HepG2 (cell line): Measurements from ENCODE around the gene DLG5. TPM values are rescaled to one million over a fixed set of nuclear protein-coding genes. Genes with fewer than 3 reads are reported as not detected.

Experiments
- ATAC-seq: fragments of 200-7000 bp; cut with Tn5 transposase; 3 replicates; pipeline ENCODE4 v1.9.1; 2020; ENCODE audit warnings: mild to moderate bottlenecking, moderate library complexity
- BruUV-seq: library from RNA; stranded (reverse); fragments of 400-500 nt; replicated peaks from 2 replicates; lab custom pipeline; 2021; lab: Mats Ljungman, UMichigan
- CTCF ChIA-PET: fragments of 300-600 bp; formaldehyde crosslinking; extraction: SDS; loops from one replicate; lab custom pipeline; 2021; ENCODE audit warnings: low total read pairs, inconsistent platforms, low intra/inter-chr PET ratio; lab: Yijun Ruan, JAX
- POLR2A ChIA-PET: fragments of 350-600 bp; sonication (Branson Sonifier 250); formaldehyde crosslinking; loops from one replicate; lab custom pipeline; 2020; ENCODE audit warnings: antibody characterized with exemption, inconsistent platforms; lab: Yijun Ruan, JAX
- DNase-seq: peaks from one replicate; pipeline ENCODE4 v3.0.0-alpha.2; 2015; ENCODE audit warnings: low spot score
- FAIRE-seq: peaks from 3 replicates; lab custom pipeline; 2011; peaks lifted over from hg19 to GRCh38; lab: Jason Lieb, UNC
- H2AFZ ChIP-seq: one replicate; pipeline ENCODE4 v1.6.1; 2011; ENCODE audit warnings: low read length, inconsistent platforms
- H3K27ac ChIP-seq: fragments of 300-600 bp; 3 replicates; pipeline ENCODE4 v1.8.0; 2011; ENCODE audit warnings: mixed run types, mild to moderate bottlenecking, mixed read lengths, low read length, inconsistent platforms; ENCODE audit not compliant: insufficient read depth; ENCODE audit errors: extremely low read length
- H3K27me3 ChIP-seq, 2 experiments: fragments of 200-600 bp in 1 of 2; 2 replicates in 1 of 2; 3 replicates in 1 of 2; pipeline versions ENCODE4 v1.6.0 to v1.8.0; 2011; ENCODE audit warnings: low read length in 2 of 2, mild to moderate bottlenecking in 2 of 2, moderate library complexity in 2 of 2, inconsistent platforms in 1 of 2; ENCODE audit not compliant: insufficient read depth in 2 of 2, control insufficient read depth in 1 of 2
- H3K36me3 ChIP-seq, 2 experiments: fragments of 200-600 bp in 1 of 2; replicated peaks in 1 of 2; 2 replicates in 1 of 2; 3 replicates in 1 of 2; pipeline versions ENCODE4 v1.5.1 to v1.8.0; 2011; ENCODE audit warnings: low read length in 2 of 2, inconsistent platforms in 1 of 2; ENCODE audit not compliant: insufficient read depth in 2 of 2, control insufficient read depth in 1 of 2
- H3K4me1 ChIP-seq: 2 replicates; pipeline ENCODE4 v1.5.1; 2012; ENCODE audit warnings: low read length, inconsistent platforms; ENCODE audit not compliant: insufficient read depth
- H3K4me2 ChIP-seq: 2 replicates; pipeline ENCODE4 v1.6.0; 2011; ENCODE audit warnings: low read depth, low read length, inconsistent platforms
- H3K4me3 ChIP-seq, 3 experiments: fragments of 200-600 bp in 1 of 3; sonication (generic), shearing (Covaris generic) in 1 of 3; replicated peaks in 1 of 3; 2 replicates each; pipeline ENCODE4 v1.5.1; 2011 to 2016; ENCODE audit warnings: low read length in 3 of 3, inconsistent platforms in 2 of 3, low read depth in 2 of 3, mild to moderate bottlenecking in 2 of 3, control low read depth in 1 of 3, mixed read lengths in 1 of 3; ENCODE audit not compliant: insufficient read depth in 1 of 3
- H3K79me2 ChIP-seq: one replicate; pipeline ENCODE4 v1.6.1; 2011; ENCODE audit warnings: low read length, inconsistent platforms; ENCODE audit not compliant: insufficient read depth
- H3K9ac ChIP-seq: 2 replicates; pipeline ENCODE4 v1.6.0; 2011; ENCODE audit warnings: mild to moderate bottlenecking, low read depth, low read length, inconsistent platforms; ENCODE audit not compliant: insufficient read depth
- H3K9me3 ChIP-seq: 2 replicates; pipeline ENCODE4 v1.5.1; 2012; ENCODE audit warnings: mild to moderate bottlenecking, low read length
- H4K20me1 ChIP-seq: 2 replicates; pipeline ENCODE4 v1.6.0; 2011; ENCODE audit warnings: inconsistent platforms, mild to moderate bottlenecking, low read length, moderate library complexity; ENCODE audit not compliant: insufficient read depth
- GATAD1 ChIP-seq: IDR thresholded peaks from 2 replicates; pipeline ENCODE4 v1.6.1; 2016; ENCODE audit warnings: missing genetic modification reagents, missing compliant biosample characterization
- HDAC2 ChIP-seq: sonication (generic); formaldehyde crosslinking; IDR thresholded peaks from 2 replicates; pipeline ENCODE4 v1.4.0; 2020; ENCODE audit warnings: missing genetic modification reagents
- HOXD1 ChIP-seq: sonication (generic); formaldehyde crosslinking; IDR thresholded peaks from 2 replicates; pipeline ENCODE4 v1.5.0; 2020; ENCODE audit warnings: missing genetic modification reagents
- MBNL3 ChIP-seq: fragments of 250-450 bp; sonication (Bioruptor Pico); conservative IDR thresholded peaks from 2 replicates; pipeline ENCODE4 v1.8.0; 2022; ENCODE audit warnings: mild to moderate bottlenecking, inconsistent platforms
- TBX3 ChIP-seq: fragments of 450-650 bp; IDR thresholded peaks from 2 replicates; pipeline ENCODE4 v1.6.1; 2017; ENCODE audit warnings: antibody characterized with exemption, mild to moderate bottlenecking, inconsistent platforms, borderline replicate concordance
- TOPORS ChIP-seq: sonication (generic); formaldehyde crosslinking; IDR thresholded peaks from 2 replicates; pipeline ENCODE4 v1.8.0; 2023; ENCODE audit warnings: mild to moderate bottlenecking, missing genetic modification reagents
- ZBTB42 ChIP-seq: sonication (generic); formaldehyde crosslinking; IDR thresholded peaks from 2 replicates; pipeline ENCODE4 v1.5.0; 2020; ENCODE audit warnings: mild to moderate bottlenecking, missing genetic modification reagents
- ZFP36 ChIP-seq: fragments of 150-350 bp; IDR thresholded peaks from 2 replicates; pipeline ENCODE4 v1.6.1; 2018; ENCODE audit warnings: borderline replicate concordance, low read length, low read depth; ENCODE audit not compliant: partially characterized antibody
- ZFP37 ChIP-seq: sonication (generic); formaldehyde crosslinking; IDR thresholded peaks from 2 replicates; pipeline ENCODE4 v1.4.0; 2020; ENCODE audit warnings: missing genetic modification reagents, borderline replicate concordance
- ZNF224 ChIP-seq: sonication (generic); formaldehyde crosslinking; IDR thresholded peaks from 2 replicates; pipeline ENCODE4 v1.5.0; 2020; ENCODE audit warnings: mild to moderate bottlenecking, missing genetic modification reagents
- ZNF24 ChIP-seq: fragments of 450-650 bp; IDR thresholded peaks from 2 replicates; pipeline ENCODE4 v1.6.1; 2017; ENCODE audit warnings: antibody characterized with exemption, mild to moderate bottlenecking
- ZNF569 ChIP-seq: sonication (generic); formaldehyde crosslinking; IDR thresholded peaks from 2 replicates; pipeline ENCODE4 v1.5.0; 2020; ENCODE audit warnings: mild to moderate bottlenecking, missing genetic modification reagents, moderate library complexity, borderline replicate concordance
- ZNF816 ChIP-seq: sonication (generic); formaldehyde crosslinking; IDR thresholded peaks from 2 replicates; pipeline ENCODE4 v1.8.0; 2022; ENCODE audit warnings: missing genetic modification reagents, mild to moderate bottlenecking, borderline replicate concordance
- WGBS: methylation state at CpG from one replicate; pipeline ENCODE4 v1.1.6; 2017; ENCODE audit warnings: low lambda C conversion rate; 5-methylcytosine and 5-hydroxymethylcytosine counted together
- in situ Hi-C: cut with HindIII; loops from 2 replicates; pipeline ENCODE4 v1.10.0; 2017; ENCODE audit warnings: low pct_unique_long_range_greater_than_20kb; ENCODE audit not compliant: extremely low pct_ligation_motif_present
- intact Hi-C: fragments of 100-400 bp; cut with micrococcal nuclease; formaldehyde crosslinking; loops from one replicate; pipeline ENCODE4 v1.10.0; 2022; ENCODE audit not compliant: unreplicated experiment
- polyA plus RNA-seq, 8 experiments: library from polyadenylated mRNA; depleted of rRNA in 3 of 8; stranded (reverse) in 7 of 8; unstranded in 1 of 8; fragments of >200 nt; fragmentation: Illumina TruSeq in 4 of 8; extraction: Trizol in 4 of 8; gene quantifications; 2 replicates each; pipeline versions ENCODE4 v1.2.1 to v1.2.3, GENCODE V29; 2011 to 2016; ENCODE audit warnings: low read depth in 4 of 8, missing spikeins in 1 of 8, mixed read lengths in 1 of 8; ENCODE audit not compliant: insufficient read depth in 1 of 8
- total RNA-seq, 5 experiments: library from RNA; depleted of rRNA; stranded (reverse); fragments of >200 nt; fragmentation: Illumina TruSeq; extraction: Trizol; gene quantifications; 2 replicates each; pipeline ENCODE4 v1.2.3, GENCODE V29; 2016; ENCODE audit warnings: low read depth in 1 of 5
- TF ChIP-seq, protein P1 (sequence below): sonication (generic); formaldehyde crosslinking; IDR thresholded peaks from 2 replicates; pipeline ENCODE4 v1.4.0; 2020; ENCODE audit warnings: missing genetic modification reagents
- TF ChIP-seq, protein P2 (sequence below): sonication (generic); formaldehyde crosslinking; IDR thresholded peaks from 2 replicates; pipeline ENCODE4 v1.8.0; 2022; ENCODE audit warnings: mild to moderate bottlenecking, missing genetic modification reagents; ENCODE audit not compliant: insufficient replicate concordance
- TF ChIP-seq, protein P3 (sequence below): sonication (generic); formaldehyde crosslinking; IDR thresholded peaks from 2 replicates; pipeline ENCODE4 v1.4.0; 2020; ENCODE audit warnings: missing genetic modification reagents
- TF ChIP-seq, protein P4 (sequence below): sonication (generic); formaldehyde crosslinking; IDR thresholded peaks from 2 replicates; pipeline ENCODE4 v1.4.0; 2020; ENCODE audit warnings: missing genetic modification reagents

The DLG5 gene
- total and polyA plus RNA-seq, 2 of the 13 experiments (the other 11 are each of a cell fraction or from before 2014, with no cell fraction given), result 15.5 to 18.2 TPM

DNA sequence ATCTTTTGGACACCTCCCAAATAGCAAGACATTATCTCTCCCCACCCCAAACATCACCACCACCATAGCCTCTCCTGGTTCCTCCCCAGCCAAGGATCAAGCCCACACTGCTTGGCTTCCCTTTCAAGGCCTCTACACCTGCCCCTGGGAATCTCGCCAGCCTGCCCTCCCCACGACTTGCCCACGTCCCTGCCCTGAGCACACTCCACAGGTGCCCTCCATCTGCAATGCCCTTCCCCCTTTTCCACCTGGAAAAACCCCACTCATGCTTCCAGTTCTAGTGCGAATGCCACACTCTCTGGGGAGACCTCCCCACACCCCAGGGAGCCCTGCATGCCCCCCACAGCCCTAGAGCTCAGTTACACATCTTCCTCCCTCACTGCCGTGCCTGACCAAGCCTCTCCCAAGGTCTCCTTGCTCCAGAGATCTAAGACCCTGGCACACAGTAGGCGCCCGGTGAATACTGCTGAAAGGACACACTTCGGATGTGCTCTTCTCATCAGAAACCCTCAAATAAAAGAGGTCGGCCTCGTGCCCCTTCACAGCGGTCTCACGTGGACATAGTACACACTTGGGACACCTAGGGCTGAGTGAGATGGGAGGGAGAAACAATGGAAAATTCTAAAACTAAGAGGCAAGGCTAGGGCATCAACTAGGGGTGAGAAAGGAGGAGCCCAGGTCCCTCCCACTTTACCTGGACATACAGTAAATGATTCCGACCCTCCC is 91.4 kb downstream of the DLG5 start:
- Histone ChIP-seq H3K9me3 (no peaks in the 10 kb centered on the region), H3K9ac (no peak overlapping the region), H3K79me2 (no peaks in the 10 kb centered on the region), H3K36me3 (peaks cover 40 to 63% of the 10 kb centered on the region in 2 experiments; a peak in 4 of 5 replicates), H3K4me2 (no peak overlapping the region), H3K27me3 (no peaks in the 10 kb centered on the region), H4K20me1 (no peaks in the 10 kb centered on the region), H2AFZ (no peak overlapping the region), H3K4me1 (no peaks in the 10 kb centered on the region), H3K4me3 (no peak overlapping the region), H3K27ac (no peak overlapping the region)
- FAIRE-seq, result no peak
- no peak for DNase-seq
- intact Hi-C loops (no loop called here), in situ Hi-C loops (no loop called here)
- ATAC-seq, result no peak
- ChIA-PET POLR2A (no interaction called here), CTCF (no interaction called here)
- WGBS, result 96% methylated on average over 12 of the region's 13 CpGs
- BruUV-seq, result no TSS peak
- TF ChIP-seq MBNL3 (no peak), ZBTB42 (CRISPR knock-in tag) (no peak), ZFP36 (no peak), HDAC2 (CRISPR knock-in tag) (no peak), ZNF224 (CRISPR knock-in tag) (no peak), GATAD1 (CRISPR knock-in tag) (no peak), ZNF816 (CRISPR knock-in tag) (no peak), HOXD1 (CRISPR knock-in tag) (no peak), TOPORS (CRISPR knock-in tag) (no peak), ZNF24 (no peak), TBX3 (no peak), ZFP37 (CRISPR knock-in tag) (no peak), ZNF569 (CRISPR knock-in tag) (no peak)
- TF ChIP-seq, protein P1, sequence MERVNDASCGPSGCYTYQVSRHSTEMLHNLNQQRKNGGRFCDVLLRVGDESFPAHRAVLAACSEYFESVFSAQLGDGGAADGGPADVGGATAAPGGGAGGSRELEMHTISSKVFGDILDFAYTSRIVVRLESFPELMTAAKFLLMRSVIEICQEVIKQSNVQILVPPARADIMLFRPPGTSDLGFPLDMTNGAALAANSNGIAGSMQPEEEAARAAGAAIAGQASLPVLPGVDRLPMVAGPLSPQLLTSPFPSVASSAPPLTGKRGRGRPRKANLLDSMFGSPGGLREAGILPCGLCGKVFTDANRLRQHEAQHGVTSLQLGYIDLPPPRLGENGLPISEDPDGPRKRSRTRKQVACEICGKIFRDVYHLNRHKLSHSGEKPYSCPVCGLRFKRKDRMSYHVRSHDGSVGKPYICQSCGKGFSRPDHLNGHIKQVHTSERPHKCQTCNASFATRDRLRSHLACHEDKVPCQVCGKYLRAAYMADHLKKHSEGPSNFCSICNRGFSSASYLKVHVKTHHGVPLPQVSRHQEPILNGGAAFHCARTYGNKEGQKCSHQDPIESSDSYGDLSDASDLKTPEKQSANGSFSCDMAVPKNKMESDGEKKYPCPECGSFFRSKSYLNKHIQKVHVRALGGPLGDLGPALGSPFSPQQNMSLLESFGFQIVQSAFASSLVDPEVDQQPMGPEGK (CRISPR knock-in tag), result no peak
- TF ChIP-seq, protein P2, sequence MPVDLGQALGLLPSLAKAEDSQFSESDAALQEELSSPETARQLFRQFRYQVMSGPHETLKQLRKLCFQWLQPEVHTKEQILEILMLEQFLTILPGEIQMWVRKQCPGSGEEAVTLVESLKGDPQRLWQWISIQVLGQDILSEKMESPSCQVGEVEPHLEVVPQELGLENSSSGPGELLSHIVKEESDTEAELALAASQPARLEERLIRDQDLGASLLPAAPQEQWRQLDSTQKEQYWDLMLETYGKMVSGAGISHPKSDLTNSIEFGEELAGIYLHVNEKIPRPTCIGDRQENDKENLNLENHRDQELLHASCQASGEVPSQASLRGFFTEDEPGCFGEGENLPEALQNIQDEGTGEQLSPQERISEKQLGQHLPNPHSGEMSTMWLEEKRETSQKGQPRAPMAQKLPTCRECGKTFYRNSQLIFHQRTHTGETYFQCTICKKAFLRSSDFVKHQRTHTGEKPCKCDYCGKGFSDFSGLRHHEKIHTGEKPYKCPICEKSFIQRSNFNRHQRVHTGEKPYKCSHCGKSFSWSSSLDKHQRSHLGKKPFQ (CRISPR knock-in tag), result no peak
- TF ChIP-seq, protein P3, sequence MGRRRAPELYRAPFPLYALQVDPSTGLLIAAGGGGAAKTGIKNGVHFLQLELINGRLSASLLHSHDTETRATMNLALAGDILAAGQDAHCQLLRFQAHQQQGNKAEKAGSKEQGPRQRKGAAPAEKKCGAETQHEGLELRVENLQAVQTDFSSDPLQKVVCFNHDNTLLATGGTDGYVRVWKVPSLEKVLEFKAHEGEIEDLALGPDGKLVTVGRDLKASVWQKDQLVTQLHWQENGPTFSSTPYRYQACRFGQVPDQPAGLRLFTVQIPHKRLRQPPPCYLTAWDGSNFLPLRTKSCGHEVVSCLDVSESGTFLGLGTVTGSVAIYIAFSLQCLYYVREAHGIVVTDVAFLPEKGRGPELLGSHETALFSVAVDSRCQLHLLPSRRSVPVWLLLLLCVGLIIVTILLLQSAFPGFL (CRISPR knock-in tag), result no peak
- TF ChIP-seq, protein P4, sequence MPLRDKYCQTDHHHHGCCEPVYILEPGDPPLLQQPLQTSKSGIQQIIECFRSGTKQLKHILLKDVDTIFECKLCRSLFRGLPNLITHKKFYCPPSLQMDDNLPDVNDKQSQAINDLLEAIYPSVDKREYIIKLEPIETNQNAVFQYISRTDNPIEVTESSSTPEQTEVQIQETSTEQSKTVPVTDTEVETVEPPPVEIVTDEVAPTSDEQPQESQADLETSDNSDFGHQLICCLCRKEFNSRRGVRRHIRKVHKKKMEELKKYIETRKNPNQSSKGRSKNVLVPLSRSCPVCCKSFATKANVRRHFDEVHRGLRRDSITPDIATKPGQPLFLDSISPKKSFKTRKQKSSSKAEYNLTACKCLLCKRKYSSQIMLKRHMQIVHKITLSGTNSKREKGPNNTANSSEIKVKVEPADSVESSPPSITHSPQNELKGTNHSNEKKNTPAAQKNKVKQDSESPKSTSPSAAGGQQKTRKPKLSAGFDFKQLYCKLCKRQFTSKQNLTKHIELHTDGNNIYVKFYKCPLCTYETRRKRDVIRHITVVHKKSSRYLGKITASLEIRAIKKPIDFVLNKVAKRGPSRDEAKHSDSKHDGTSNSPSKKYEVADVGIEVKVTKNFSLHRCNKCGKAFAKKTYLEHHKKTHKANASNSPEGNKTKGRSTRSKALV, result no peak
